ENCODE data around the gene CYLD. TPM values are rescaled to one million over a fixed set of nuclear protein-coding genes. Genes with fewer than 3 reads are reported as not detected.

CYLD gene
- polyA plus RNA-seq, 1 donor from 2014 or later: 27.6 TPM

DNA sequence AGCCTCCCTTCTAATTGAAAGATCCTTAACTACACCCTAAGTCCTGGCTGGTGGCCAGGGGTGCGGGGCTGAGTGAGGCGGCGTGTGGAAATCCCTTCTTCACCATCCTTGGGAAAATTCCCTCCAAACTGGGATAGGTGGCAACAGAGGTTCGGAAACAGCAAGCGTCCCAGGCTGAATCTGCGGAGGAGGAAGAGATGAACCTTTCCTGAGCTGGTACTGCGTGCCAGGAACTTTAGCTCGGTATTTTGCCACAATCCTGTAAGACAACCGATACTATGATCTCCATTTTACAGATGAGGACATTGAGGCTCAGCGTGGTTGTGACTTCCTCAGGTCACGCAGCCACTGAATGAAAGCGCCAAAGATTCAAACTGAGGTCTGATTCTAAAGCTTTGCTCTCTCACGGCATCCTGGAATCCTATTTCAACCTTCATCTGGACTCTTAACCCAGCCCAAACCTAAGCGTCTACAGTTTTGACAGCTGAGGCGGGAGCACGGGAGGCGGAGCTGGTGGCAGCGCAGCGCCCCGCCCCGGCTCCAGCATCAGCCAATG is 583 bp upstream of the CYLD start:
- peak overlapping the region; percentile 87 for H3K4me3 ChIP-seq (ENCODE audit: low read length)
- no peak overlapping the region for H3K27ac ChIP-seq (ENCODE audit: low read length)
- H3K9me3 ChIP-seq (ENCODE audit: low read length): no peaks in the 10 kb centered on the region
- H3K9ac ChIP-seq (ENCODE audit: low read length): no peak overlapping the region
- H3F3A ChIP-seq (ENCODE audit: insufficient read depth, low read length, poor library complexity, severe bottlenecking): no peaks in the 10 kb centered on the region
- no peaks in the 10 kb centered on the region for H3K79me2 ChIP-seq (replicated peaks; ENCODE audit: insufficient read depth, low read length)
- no peak for TF ChIP-seq EP300 (conservative IDR thresholded peaks at IDR 0.05; ENCODE audit: poor library complexity, severe bottlenecking)
- no peak for TF ChIP-seq RAD21 (conservative IDR thresholded peaks at IDR 0.05)
- no peak for TF ChIP-seq TAF1 (IDR thresholded peaks at IDR 0.05; ENCODE audit: low read depth)
- TF ChIP-seq POLR2AphosphoS5 (IDR thresholded peaks at IDR 0.05): no peak
- TF ChIP-seq, protein P1, sequence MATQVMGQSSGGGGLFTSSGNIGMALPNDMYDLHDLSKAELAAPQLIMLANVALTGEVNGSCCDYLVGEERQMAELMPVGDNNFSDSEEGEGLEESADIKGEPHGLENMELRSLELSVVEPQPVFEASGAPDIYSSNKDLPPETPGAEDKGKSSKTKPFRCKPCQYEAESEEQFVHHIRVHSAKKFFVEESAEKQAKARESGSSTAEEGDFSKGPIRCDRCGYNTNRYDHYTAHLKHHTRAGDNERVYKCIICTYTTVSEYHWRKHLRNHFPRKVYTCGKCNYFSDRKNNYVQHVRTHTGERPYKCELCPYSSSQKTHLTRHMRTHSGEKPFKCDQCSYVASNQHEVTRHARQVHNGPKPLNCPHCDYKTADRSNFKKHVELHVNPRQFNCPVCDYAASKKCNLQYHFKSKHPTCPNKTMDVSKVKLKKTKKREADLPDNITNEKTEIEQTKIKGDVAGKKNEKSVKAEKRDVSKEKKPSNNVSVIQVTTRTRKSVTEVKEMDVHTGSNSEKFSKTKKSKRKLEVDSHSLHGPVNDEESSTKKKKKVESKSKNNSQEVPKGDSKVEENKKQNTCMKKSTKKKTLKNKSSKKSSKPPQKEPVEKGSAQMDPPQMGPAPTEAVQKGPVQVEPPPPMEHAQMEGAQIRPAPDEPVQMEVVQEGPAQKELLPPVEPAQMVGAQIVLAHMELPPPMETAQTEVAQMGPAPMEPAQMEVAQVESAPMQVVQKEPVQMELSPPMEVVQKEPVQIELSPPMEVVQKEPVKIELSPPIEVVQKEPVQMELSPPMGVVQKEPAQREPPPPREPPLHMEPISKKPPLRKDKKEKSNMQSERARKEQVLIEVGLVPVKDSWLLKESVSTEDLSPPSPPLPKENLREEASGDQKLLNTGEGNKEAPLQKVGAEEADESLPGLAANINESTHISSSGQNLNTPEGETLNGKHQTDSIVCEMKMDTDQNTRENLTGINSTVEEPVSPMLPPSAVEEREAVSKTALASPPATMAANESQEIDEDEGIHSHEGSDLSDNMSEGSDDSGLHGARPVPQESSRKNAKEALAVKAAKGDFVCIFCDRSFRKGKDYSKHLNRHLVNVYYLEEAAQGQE (IDR thresholded peaks at IDR 0.05; ENCODE audit: borderline replicate concordance): no peak
- TF ChIP-seq SMC3 (conservative IDR thresholded peaks at IDR 0.05; ENCODE audit: poor library complexity): no peak
- TF ChIP-seq, protein P2, sequence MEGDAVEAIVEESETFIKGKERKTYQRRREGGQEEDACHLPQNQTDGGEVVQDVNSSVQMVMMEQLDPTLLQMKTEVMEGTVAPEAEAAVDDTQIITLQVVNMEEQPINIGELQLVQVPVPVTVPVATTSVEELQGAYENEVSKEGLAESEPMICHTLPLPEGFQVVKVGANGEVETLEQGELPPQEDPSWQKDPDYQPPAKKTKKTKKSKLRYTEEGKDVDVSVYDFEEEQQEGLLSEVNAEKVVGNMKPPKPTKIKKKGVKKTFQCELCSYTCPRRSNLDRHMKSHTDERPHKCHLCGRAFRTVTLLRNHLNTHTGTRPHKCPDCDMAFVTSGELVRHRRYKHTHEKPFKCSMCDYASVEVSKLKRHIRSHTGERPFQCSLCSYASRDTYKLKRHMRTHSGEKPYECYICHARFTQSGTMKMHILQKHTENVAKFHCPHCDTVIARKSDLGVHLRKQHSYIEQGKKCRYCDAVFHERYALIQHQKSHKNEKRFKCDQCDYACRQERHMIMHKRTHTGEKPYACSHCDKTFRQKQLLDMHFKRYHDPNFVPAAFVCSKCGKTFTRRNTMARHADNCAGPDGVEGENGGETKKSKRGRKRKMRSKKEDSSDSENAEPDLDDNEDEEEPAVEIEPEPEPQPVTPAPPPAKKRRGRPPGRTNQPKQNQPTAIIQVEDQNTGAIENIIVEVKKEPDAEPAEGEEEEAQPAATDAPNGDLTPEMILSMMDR (IDR thresholded peaks at IDR 0.05; ENCODE audit: poor library complexity, severe bottlenecking): no peak
- TF ChIP-seq EZH2 (IDR thresholded peaks at IDR 0.05; ENCODE audit: borderline replicate concordance, insufficient read depth, low read length, poor library complexity, severe bottlenecking): no peak
- no peaks in the 10 kb centered on the region for H4K20me1 ChIP-seq (ENCODE audit: insufficient read depth)
- no peaks in the 10 kb centered on the region for H3K27me3 ChIP-seq (ENCODE audit: insufficient read depth, low read depth, low read length)
- H3K4me2 ChIP-seq (ENCODE audit: low read length): peak overlapping the region; percentile 30
- peak overlapping the region; percentile 48 for H2AFZ ChIP-seq (ENCODE audit: low read depth, low read length)
- H3K9me2 ChIP-seq (ENCODE audit: insufficient read depth, low read length): no peaks in the 10 kb centered on the region
- no peaks in the 10 kb centered on the region for H3K36me3 ChIP-seq (ENCODE audit: insufficient read depth, low read length)

DNA sequence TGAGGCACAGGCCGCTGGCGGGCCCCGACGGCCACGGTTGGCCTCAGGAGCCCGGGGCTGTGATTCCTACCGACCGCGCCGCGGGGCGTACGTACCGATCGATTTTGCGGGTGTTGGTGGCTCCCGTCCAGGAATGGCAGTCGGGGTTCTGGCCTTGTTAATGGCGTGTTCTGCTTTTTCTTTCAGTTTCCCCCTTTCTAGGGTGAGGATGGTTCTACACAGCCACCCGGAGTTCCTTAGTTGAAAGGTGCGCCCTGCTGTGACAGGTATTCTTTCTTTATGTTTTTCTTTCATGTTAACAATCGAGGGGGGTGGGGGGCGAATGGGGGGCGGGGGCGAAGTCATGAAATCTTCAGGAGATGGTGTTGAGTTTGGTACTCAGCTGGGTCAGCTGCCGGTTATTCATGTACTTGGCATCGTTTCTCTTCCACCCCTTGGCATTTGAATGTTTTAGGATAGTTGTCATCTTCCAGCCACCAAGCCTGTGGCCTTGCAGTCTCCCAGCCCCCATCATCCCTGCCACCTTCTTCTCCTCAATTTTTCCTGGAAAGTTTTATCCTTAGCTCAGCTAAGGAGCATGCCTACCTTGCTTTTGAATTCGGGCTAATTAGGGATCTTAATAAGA is 802 bp downstream of the CYLD start:
- no peaks in the 10 kb centered on the region for H4K20me1 ChIP-seq (ENCODE audit: insufficient read depth)
- peak overlapping the region; percentile 69 for H3K9ac ChIP-seq (ENCODE audit: low read length)
- H3K79me2 ChIP-seq (replicated peaks; ENCODE audit: insufficient read depth, low read length): no peaks in the 10 kb centered on the region
- peak overlapping the region; percentile 87 for H3K4me3 ChIP-seq (ENCODE audit: low read length)
- no peaks in the 10 kb centered on the region for H3K9me3 ChIP-seq (ENCODE audit: low read length)
- H3K27ac ChIP-seq (ENCODE audit: low read length): no peak overlapping the region
- no peaks in the 10 kb centered on the region for H3K36me3 ChIP-seq (ENCODE audit: insufficient read depth, low read length)
- no peaks in the 10 kb centered on the region for H3F3A ChIP-seq (ENCODE audit: insufficient read depth, low read length, poor library complexity, severe bottlenecking)
- TF ChIP-seq, protein P2 (IDR thresholded peaks at IDR 0.05; ENCODE audit: poor library complexity, severe bottlenecking): no peak
- TF ChIP-seq SMC3 (conservative IDR thresholded peaks at IDR 0.05; ENCODE audit: poor library complexity) (no peak), TAF1 (IDR thresholded peaks at IDR 0.05; ENCODE audit: low read depth) (no peak), MXI1 (conservative IDR thresholded peaks at IDR 0.05; ENCODE audit: poor library complexity, severe bottlenecking) (no peak), POLR2AphosphoS5 (IDR thresholded peaks at IDR 0.05) (no peak), RAD21 (conservative IDR thresholded peaks at IDR 0.05) (no peak), EP300 (conservative IDR thresholded peaks at IDR 0.05; ENCODE audit: poor library complexity, severe bottlenecking) (no peak), EZH2 (IDR thresholded peaks at IDR 0.05; ENCODE audit: borderline replicate concordance, insufficient read depth, low read length, poor library complexity, severe bottlenecking) (no peak)
- TF ChIP-seq, protein P1 (IDR thresholded peaks at IDR 0.05; ENCODE audit: borderline replicate concordance): no peak
- H3K9me2 ChIP-seq (ENCODE audit: insufficient read depth, low read length): no peaks in the 10 kb centered on the region
- H3K4me2 ChIP-seq (ENCODE audit: low read length): peak overlapping the region; percentile 28
- H2AFZ ChIP-seq (ENCODE audit: low read depth, low read length): peak overlapping the region; percentile 43
- H3K27me3 ChIP-seq (ENCODE audit: insufficient read depth, low read depth, low read length): no peaks in the 10 kb centered on the region

All from neural cell (in vitro differentiated cells).